WTC11 (cell line): ENCODE data around the gene FHIT.

Experiments used
- TF ChIP-seq, protein P1 (sequence below): fragments of 200-600 bp; IDR thresholded peaks from 2 replicates; pipeline ENCODE4 v1.8.0; 2022; ENCODE audit warnings: antibody characterized with exemption
- TF ChIP-seq, protein P2 (sequence below): sonication (generic); formaldehyde crosslinking; IDR thresholded peaks from 2 replicates; pipeline ENCODE4 v1.8.0; 2023; ENCODE audit warnings: missing genetic modification reagents

DNA sequence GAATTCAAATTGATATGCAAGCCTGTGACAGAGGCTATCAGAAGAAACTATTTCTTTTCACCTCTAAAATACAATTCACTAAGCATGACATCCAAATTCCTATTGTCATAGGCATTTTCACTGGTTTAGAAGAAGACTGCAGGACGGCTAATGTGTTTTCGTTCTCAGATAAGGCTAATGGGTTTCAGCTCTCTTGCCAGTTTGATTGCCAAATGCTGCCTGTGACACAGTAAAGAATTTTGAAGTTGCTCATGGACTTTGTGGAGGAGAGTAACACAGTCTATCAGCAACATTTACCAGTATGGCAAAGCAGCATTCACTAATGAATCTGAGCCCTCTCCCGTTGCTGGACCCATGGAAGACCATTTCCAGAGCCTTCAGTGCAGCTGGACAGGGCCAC lies 948.1 kb downstream of the FHIT start:
- TF ChIP-seq, protein P1, sequence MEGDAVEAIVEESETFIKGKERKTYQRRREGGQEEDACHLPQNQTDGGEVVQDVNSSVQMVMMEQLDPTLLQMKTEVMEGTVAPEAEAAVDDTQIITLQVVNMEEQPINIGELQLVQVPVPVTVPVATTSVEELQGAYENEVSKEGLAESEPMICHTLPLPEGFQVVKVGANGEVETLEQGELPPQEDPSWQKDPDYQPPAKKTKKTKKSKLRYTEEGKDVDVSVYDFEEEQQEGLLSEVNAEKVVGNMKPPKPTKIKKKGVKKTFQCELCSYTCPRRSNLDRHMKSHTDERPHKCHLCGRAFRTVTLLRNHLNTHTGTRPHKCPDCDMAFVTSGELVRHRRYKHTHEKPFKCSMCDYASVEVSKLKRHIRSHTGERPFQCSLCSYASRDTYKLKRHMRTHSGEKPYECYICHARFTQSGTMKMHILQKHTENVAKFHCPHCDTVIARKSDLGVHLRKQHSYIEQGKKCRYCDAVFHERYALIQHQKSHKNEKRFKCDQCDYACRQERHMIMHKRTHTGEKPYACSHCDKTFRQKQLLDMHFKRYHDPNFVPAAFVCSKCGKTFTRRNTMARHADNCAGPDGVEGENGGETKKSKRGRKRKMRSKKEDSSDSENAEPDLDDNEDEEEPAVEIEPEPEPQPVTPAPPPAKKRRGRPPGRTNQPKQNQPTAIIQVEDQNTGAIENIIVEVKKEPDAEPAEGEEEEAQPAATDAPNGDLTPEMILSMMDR: no peak
- TF ChIP-seq, protein P2, sequence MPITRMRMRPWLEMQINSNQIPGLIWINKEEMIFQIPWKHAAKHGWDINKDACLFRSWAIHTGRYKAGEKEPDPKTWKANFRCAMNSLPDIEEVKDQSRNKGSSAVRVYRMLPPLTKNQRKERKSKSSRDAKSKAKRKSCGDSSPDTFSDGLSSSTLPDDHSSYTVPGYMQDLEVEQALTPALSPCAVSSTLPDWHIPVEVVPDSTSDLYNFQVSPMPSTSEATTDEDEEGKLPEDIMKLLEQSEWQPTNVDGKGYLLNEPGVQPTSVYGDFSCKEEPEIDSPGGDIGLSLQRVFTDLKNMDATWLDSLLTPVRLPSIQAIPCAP: no peak
